Mammary epithelial cell (primary cell): ENCODE data around the gene SCARB1.

Experiments used
- EZH2 ChIP-seq: IDR thresholded peaks from 2 replicates; pipeline ENCODE4 v1.6.1; 2012; ENCODE audit warnings: low read length, inconsistent platforms, borderline replicate concordance
- TF ChIP-seq, protein P1 (sequence below), 2 donors: IDR thresholded peaks in 1 of 2; conservative IDR thresholded peaks in 1 of 2; 2 replicates each; pipeline ENCODE4 v1.5.1; 2011 to 2012; ENCODE audit warnings: inconsistent platforms in 2 of 2, low read length in 2 of 2, mild to moderate bottlenecking in 2 of 2, control low read depth in 1 of 2, low read depth in 1 of 2; ENCODE audit not compliant: insufficient read depth in 1 of 2; ENCODE audit errors: extremely low read depth in 1 of 2

DNA sequence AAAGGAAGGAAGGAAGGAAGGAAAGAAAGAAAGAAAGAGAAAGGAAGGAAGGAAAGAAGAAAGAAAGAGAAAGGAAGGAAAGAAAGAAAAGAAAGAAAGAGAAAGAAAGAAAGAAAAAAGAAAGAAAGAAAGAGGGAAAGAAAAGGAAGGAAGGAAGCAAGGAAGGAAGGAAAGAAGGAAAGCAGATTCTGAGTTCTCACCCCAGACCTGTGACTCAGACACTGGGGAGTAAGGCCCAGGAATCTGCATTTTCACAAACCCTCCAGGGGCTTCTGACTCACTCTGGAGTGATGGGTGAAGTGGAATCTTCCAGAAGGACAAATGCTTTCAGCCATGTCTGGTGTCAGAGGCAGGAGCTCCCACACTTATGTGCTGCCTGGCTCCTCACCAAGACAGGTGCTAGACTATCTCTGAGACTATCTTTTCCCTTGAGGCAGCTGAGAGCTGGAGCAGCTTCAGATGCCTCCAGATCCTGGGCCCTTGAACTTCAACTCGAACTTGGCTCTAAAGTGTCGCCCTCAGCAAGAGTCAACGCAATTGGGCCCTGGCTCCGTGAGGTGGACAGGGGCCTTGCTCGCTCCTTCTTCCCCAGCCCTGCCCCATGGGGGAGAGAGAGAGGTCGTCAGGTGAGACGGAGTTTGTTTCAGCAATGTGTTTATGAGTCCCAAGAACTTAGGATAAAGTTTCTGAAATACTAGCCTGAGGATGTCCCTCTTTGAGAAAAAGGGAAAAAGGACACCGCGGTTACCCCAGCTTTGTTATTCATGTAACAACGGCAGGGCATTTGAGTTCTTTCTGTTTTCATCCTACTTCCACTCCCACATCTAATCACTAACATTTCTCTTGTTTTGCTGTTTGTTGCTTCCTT, 19.8 kb upstream of the SCARB1 start:
- TF ChIP-seq, protein P1, sequence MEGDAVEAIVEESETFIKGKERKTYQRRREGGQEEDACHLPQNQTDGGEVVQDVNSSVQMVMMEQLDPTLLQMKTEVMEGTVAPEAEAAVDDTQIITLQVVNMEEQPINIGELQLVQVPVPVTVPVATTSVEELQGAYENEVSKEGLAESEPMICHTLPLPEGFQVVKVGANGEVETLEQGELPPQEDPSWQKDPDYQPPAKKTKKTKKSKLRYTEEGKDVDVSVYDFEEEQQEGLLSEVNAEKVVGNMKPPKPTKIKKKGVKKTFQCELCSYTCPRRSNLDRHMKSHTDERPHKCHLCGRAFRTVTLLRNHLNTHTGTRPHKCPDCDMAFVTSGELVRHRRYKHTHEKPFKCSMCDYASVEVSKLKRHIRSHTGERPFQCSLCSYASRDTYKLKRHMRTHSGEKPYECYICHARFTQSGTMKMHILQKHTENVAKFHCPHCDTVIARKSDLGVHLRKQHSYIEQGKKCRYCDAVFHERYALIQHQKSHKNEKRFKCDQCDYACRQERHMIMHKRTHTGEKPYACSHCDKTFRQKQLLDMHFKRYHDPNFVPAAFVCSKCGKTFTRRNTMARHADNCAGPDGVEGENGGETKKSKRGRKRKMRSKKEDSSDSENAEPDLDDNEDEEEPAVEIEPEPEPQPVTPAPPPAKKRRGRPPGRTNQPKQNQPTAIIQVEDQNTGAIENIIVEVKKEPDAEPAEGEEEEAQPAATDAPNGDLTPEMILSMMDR (conservative IDR thresholded peaks at IDR 0.05 in 1 of 2, IDR thresholded peaks at IDR 0.05 in 1 of 2; ENCODE audit: extremely low read depth in 1 of 2, insufficient read depth in 1 of 2, low read depth in 1 of 2, low read length in 2 of 2), result no peak
- TF ChIP-seq EZH2, result no peak
